Activated CD8-positive, alpha-beta memory T cell treated with anti-CD3 and anti-CD28 coated beads, Interleukin-2, amount 50 U/mL, for 24 hours (primary cell): ENCODE measurements around the gene PPIG.
"Not testable (repeated sequence)": the region's sequence is repeated elsewhere in the genome, so short reads cannot be mapped to it uniquely, and the experiment has no call there.

Experiments
- DNase-seq: peaks from one replicate; pipeline ENCODE4 v3.0.0-alpha.2; 2020; ENCODE audit errors: extremely low read depth

Gene PPIG

DNA sequence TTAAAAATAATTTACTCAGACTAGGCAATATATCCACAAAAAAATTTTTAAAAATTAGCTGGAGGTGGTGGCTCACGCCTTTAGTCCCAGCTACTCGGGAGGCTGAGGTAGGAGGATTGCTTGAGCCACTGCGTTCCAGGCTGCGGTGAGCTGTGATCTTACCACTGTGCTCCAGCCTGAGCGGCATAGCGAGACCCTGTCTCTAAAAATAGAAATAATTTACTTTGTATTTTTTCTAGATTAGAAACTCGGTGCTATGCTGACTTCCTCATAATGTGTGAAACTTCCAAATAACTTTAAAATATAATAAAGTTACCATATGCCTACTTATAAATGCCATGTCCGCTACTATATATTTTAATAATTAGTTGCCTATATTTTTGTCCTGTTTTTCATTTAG lies 6.7 kb downstream of the PPIG start:
- DNase-seq = no peak

DNA sequence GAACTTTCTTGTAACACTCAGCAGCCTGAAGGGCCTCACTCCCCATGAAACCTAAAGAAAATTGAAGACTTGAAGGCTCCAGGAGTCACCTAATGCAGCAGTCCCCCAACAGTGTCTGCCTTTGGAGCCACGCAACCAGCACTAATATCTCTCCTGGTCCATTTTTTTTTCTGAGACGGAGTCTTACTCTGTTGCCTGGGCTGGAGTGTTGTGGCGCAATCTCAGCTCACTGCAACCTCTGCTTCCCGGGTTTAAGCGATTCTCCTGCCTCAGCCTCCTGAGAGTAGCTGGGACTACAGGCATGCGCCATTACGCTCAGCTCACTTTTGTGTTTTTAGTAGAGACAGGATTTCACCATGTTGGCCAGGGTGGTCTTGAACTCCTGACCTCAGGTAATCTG lies 12.4 kb downstream of the PPIG start:
- DNase-seq = not testable (repeated sequence)

DNA sequence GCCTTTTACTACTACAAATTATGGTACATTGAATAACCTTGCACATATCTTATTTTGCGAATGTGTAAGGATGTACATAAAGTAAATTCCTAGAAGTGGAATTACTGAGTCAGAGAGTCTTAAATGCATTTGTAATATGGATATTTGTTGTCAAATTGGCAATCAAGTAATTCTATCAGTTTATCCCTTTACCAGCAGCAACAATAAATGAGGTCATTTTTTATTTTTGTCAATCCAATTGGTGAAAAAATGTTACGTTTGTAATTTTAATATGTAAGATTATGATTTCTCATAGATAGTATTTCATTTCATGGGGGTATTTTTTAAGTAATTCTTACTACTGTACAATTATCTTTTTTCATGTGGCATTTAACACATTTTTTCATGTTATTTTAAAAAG lies 14.8 kb downstream of the PPIG start:
- DNase-seq = no peak

DNA sequence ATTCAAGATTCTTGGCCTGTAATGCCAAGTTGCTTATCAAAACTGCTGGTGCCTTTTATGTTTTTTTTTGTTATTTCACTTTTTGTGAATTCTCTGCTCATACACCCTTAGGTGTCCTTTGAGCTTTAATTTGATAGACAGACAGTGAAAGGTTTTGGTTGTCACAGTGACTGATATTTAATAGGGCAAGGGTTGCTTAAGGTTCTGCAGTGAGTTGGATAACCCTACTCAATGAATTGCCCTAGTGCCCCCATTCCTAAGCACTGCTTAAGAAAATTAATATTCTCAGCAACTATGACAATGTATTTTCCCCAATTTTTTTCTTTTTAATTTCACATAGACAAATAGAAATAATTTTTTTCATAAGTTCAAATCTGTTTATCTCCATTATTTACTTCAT lies 15.4 kb downstream of the PPIG start:
- DNase-seq = no peak

DNA sequence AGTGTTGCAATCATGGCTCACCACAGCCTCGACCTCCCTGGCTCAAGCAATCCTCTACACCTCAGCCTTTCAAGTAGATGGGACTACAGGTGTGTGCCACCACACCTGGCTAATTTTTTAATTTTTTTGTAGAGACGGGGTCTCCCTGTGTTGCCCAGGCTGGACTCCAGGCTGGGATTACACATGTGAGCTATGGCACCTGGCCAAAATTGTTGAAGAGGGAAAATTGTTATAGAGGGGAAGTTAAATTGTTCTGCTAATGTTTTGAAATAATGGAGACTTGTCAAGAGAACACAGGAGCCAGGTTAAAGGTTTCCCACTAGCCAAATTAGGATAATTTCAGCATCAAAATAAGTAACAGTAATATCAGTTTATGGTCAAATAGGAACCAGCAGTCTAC lies 25.1 kb downstream of the PPIG start:
- no peak for DNase-seq

DNA sequence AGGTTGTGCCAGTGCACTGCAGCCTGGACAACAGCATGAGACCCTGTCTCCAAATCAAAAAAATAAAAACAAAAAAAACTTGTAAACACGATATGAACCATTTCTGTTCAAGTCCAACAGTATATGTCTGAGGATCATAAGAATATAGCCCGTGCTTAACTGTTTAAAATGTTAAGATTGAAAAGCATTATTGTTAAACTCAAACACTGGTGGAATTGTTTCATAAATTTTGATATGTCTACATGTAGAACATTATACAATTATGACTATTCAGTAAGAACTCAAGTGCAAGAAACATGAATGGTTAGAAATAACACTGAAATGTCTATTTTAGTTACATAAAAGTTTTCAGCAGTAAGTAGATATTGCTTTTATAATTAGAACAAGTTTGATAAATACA lies 29.7 kb downstream of the PPIG start:
- no peak for DNase-seq

DNA sequence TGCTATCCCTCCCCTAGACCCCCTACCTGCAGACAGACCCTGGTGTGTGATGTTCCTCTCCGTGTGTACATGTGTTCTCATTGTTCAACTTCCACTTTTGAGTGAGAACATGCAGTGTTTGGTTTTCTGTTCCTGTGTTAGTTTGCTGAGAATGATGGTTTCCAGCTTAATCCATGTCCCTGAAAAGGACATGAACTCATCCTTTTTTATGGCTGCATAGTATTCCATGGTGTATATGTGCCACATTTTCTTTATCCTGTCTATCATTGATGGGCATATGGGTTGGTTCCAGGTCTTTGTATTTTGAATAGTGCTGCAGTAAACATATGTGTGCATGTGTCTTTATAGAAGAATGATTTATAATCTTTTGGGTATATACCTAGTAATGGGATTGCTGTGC lies 31.8 kb downstream of the PPIG start:
- DNase-seq = not testable (repeated sequence)

DNA sequence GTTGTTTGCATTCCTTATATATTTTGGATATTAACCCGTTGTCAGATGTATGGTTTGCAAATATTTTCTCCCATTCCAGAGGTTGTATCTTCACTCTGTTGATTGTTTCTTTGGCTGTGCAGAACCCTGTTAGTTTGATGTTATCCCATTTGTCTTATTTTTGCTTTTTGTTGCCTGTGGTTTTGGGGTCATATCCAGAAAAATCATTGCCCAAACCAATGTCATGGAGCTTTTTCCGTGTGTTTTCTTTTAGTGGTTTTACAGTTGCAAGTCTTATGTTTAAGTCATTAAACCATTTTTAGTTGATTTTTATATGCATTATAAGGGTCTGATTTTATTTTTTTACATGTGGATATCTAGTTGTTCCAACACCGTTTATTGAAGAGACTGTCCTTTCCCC lies 35.8 kb downstream of the PPIG start:
- no peak for DNase-seq

DNA sequence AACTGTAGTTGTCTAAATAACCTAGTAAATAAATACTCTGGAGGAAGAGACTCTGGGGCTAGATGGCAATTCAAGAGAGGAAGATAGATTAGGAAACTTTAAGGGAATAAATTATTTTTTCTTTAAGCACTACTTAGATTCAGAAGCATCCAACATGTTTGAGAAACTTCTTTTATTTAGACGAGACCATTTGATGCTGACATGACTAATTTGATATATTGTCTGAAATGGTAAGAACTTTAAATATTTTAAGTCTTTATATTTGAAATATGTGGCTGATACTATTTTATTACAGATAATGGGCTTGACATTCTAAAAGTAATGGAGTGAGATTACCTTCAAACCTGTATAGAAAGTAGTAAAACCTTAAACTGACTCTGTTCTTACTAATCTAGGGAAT lies 36.4 kb downstream of the PPIG start:
- no peak for DNase-seq

DNA sequence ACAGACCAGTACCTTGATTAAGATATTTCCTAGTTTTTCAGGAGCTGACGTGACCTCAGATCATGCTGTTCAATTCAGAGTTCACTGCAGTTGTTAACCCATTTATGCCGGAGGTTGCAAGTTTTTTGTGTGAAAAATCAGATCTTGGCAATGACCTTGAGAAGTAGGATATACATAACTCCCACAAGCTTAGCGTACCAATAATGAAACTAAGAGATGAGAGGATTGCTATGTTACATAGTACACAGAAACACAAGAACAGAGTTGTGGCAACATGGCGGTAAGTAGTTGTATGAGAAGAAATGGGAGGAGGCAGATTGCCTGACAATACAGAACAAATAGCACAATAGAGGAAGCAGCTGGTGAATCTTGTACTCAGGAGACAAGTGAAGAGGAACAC lies 39.1 kb downstream of the PPIG start:
- DNase-seq = no peak

DNA sequence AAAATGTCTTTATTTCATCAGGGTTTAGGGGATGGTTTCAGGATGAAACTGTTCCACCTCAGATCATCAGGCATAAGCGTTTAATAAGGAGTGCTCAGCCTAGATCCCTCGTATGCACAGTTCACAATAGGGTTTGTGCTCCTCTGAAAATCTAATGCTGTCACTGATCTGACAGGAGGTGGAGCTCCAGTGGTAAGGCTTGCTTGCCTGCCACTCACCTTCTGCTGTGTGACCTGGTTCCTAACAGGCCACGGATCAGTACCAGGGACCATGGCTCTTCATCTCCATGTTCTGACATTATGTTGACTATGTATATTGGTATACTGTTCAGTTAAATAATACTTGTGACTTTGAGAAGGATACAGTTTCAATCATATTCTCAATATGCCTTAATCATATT lies 41.6 kb downstream of the PPIG start:
- no peak for DNase-seq

DNA sequence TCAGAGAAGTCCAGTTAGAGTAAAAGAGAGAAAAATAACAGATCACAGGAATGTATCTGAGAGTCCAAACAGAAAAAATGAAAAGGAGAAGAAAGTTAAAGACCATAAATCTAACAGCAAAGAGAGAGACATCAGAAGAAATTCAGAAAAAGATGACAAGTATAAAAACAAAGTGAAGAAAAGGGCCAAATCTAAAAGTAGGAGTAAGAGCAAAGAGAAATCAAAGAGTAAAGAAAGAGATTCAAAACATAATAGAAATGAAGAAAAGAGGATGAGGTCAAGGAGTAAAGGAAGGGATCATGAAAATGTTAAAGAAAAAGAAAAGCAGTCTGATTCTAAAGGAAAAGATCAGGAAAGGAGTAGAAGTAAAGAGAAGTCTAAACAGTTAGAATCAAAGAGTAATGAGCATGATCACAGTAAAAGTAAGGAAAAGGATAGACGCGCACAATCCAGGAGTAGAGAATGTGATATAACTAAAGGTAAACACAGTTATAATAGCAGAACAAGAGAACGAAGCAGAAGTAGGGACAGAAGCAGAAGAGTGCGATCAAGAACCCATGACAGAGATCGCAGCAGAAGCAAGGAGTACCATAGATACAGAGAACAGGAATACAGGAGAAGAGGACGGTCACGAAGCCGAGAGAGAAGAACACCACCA lies 52.4 kb downstream of the PPIG start:
- no peak for DNase-seq

DNA sequence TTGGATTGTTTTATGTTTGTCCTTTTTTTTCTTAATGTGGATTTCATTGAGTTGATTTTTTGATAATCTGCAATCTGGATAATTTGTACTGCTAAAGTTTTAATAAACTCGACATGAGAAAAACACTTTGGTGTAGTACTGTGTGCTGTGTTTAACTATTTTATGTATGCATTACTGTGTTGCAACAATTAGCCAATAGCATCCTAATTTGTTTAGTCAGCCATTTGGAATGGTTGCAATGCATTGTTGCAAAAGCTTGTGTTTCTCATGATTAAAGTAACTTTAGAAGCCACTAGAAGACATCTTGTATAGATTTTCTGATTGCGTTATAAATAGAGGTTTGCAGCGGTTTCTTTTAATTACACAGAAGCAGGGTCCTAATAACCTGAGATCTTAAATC lies 53.5 kb downstream of the PPIG start:
- DNase-seq = no peak

DNA sequence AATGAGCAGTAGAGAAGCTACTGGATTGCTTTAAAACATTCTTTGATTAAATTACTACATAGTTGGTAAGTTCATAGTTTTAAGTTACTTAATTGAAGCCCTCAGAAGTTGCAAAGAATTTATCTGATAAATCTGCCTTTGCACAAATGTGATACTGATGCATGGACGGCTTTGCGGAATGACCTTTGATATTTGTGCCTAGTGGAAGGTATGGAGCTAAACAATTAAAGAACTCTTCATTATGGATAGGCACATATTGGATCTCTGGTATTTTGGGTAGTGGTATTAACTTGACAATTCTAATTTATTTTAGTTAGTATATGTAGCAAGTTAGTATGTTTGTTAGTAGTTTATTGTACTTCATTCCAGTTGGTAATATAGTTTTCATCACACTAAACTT lies 56.0 kb downstream of the PPIG start:
- DNase-seq = no peak

DNA sequence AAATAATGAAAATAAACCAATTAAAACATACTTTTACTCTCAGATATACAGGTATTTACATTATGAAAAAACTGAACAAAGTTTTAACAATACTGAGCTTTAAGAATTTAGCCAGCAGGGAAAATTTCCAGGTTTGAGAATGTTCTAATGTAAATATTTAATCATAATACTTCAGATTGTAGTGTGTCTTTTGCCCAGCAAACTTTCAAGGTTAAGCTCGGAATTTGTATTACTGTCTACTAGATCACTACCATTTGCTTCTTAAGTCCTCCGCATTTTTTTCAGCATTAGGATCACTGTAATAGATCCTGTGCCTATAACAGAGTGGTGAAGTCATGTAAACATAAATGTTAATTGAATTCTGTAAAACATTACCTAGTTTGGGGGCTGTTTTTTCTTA lies 57.3 kb downstream of the PPIG start:
- no peak for DNase-seq

DNA sequence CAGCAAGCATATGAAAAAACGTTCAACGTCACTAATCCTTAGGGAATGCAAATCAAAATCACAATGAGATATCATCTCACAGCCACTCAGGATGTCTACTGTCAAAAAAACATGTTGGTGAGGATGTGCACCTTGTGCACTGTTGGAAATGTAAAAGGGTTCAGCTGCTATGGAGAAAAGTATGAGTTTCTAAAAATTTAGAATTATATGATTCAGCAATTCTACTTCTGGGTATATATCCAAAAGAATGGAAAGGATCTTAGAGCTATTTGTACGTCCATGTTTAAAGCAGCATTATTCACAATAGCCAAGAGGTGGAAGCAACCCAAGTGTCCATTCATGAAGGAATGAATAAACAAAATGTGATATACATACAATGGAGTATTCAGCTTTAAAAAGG lies 60.0 kb downstream of the PPIG start:
- DNase-seq = no peak

DNA sequence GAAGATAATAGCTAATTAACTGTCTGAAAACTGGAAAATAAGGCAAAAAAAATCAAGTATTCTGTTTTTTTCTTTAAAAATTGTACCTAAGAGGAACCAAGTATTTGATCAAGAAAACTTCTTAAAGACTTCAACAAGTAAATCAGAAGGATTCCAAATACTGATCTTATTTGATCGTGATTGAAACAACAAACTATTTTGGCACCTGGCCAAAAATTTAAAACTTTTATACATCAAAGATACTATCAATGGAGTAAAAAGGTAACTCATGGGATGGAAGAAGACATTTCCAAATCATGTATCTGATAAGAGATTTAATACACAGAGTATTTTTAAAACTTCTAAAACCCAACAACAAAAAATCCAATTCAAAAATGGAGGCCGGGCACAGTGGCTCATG lies 63.3 kb downstream of the PPIG start:
- no peak for DNase-seq

DNA sequence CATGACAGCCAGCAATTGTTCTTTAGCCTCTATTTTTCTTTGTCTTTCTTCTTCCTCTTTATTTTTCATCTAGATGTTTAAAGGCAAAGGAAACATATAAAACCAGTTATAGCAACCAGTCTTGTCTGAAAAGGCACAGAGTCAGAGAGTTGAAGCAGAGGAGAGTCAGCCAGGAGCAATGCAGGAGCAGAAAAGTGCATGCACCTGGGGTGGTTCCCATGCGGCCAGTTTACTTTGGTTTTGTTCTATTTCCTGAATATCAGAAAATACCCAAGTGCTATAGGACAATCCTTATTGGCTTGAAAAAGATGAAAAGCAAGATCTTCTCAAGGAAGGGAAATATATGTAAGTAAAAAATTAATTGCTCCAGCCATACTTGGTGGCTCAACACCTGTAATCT lies 65.1 kb downstream of the PPIG start:
- no peak for DNase-seq

DNA sequence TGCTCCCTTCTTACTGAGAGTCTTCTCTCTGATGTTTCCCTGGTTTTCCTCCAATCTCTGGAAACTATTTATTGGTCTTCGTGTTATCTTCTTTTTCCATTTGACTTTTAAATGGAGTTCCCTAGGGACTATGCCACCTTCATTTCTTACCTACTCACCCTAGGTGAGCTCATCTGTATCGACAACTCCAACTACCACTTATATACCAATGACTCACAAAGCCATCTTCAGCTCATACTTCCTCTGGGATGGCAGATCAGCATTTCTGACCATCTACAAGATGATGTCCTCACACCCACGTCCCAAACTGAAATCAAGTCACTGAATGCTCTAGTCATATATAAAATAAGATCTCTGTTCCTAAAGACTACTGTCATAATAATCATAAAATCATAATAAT lies 69.5 kb downstream of the PPIG start:
- no peak for DNase-seq

DNA sequence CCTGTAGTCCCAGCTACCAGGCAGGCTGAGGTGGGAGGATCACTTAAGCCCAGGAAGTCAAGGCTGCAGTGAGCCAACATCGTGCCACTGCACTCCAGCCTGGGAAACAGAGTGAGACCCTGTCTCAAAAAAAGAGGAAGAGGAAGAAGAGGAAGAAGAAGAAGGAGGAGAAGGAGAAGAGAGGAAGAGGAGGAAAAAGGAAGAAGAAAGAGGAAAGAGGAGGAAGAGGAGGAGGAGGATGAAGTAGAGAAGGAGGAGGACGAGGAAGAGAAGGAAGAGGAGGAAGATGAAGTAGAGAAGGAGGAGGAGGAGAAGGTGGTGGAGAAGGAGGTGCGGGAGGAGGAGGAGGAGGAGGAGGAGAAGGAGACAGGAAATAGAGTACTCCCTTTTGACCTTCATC lies 72.0 kb downstream of the PPIG start:
- no peak for DNase-seq

DNA sequence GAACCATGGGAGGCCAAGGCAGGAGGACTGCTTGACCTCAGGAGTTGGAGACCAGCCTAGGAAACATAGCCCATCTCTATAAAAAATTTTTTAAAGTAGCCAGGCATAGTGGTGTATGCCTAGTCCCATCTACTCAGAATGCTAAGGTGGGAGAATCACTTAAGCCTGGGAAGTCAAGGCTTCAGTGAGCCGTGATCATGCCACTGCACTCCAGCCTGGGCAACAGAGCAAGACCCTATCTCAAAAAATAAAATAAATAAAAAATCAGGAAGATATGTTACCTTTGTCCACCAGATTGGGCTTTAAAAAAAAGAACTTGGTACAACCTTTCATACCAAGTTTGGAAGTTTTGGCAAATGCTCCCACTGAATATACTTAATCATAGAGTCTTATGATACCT lies 74.7 kb downstream of the PPIG start:
- DNase-seq = no peak

DNA sequence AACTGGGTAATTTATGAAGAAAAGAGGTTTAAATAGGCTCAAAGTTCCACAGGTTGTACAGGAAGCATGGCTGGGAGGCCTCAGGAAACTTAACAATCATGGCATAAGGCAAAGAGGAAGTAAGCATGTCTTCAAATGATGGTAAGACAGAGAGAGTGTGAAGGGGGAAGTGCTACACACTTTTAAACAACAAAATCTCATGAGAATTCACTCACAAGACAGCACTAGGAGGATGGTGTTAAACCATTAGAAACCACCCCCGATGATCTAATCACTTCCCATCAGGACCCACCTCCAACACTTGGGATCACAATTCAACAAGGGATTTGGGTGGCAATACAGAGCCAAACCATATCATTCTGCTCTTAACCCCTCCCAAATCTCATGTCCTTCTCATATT lies 75.2 kb downstream of the PPIG start:
- no peak for DNase-seq

DNA sequence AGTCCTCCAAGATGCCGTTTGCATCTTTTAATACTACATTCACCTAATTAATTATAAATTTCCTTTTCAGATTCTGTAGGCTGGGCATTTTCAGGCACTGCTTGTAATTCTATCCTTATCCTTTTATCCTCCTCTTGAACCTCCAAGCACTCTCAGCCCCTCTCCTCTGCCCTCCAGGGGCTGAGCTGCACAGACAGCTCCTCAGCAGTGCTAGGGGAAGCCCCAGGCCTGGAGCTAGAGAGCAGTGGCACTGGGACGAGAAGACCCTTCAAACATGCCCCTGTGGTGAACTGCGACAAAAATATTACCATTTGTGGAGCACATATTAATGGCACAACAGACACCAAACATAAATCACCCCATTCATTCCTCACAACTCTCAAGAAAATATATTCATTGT lies 77.1 kb downstream of the PPIG start:
- DNase-seq = no peak

DNA sequence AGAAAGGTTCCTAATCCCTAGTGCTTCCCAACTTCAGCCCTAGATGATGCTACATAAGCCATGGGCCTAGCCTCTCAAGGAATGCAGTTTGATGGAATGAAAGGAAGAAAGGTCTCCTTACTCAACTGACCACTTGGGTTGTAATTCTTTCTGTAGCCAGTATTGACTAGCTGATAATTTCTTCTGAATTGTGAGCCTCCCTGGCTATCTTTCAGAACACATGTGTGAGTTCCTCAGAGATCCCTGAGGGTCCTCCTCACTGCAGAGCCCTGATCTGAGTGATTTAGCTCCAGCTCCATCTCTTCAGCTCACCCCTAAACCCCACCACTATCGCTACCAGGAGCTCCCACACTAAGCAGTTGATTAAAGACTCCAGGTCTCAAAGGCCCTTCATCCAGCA lies 78.6 kb downstream of the PPIG start:
- DNase-seq = no peak

DNA sequence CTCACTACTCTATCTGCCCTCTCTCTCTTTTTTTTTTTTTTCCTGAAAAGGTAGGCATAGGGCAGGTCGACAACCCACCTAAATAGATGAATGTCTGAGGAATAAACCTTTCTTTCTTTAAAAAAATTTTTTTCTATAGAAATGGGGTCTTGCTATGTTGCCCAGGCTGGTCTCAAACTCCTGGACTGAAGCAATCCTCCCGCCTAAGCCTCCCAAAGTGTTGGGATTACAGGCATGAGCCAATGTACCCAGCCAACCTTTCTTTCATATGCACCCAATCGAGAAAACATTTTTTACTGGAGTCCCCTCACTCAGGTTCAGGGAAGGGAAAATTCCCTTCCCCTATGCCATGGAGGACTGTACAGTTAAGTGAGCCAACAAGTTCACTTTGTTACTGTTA lies 79.1 kb downstream of the PPIG start:
- DNase-seq = no peak
